ENCODE measurements around the gene CCNYL1. TPM values are rescaled to one million over a fixed set of nuclear protein-coding genes. Genes with fewer than 3 reads are reported as not detected.

Gene CCNYL1
- total and polyA plus RNA-seq, 12 donors, result 3.6 to 16.1 (median 9.1) TPM

- Histone ChIP-seq H3K4me1 (peaks cover 0 to 6% (median 0%) of the 10 kb centered on the region in 9 donors), H3K36me3 (no peaks in the 10 kb centered on the region), H3K9me3 (no peaks in the 10 kb centered on the region), H3K27me3 (no peaks in the 10 kb centered on the region), H3K4me3 (no peak overlapping the region), H3K27ac (no peak overlapping the region)
- ATAC-seq (no peak), DNase-seq (no peak)
- WGBS, 2 donors, result 90 to 91% methylated on average over 10 of the region's 10 CpGs
- intact Hi-C loops (cut with DNase I), result no loop called here
- TF ChIP-seq CTCF (IDR thresholded peaks at IDR 0.05), result no peak
These were observed 71.0 kb downstream of the CCNYL1 start for GRCh38 chr2:207782238-207783030.

- H3K27me3 ChIP-seq, result no peaks in the 10 kb centered on the region
- intact Hi-C loops (cut with DNase I), result no loop called here
- DNase-seq (no peak), ATAC-seq (no peak)
- 87 to 93% methylated on average over 2 of the region's 2 CpGs for WGBS, 2 donors
- H3K4me3 ChIP-seq, result no peak overlapping the region
- TF ChIP-seq CTCF (IDR thresholded peaks at IDR 0.05), result no peak
- peaks cover 0 to 8% (median 0%) of the 10 kb centered on the region in 9 donors for H3K4me1 ChIP-seq
- no peak overlapping the region for H3K27ac ChIP-seq
- H3K9me3 ChIP-seq, result no peaks in the 10 kb centered on the region
- no peaks in the 10 kb centered on the region for H3K36me3 ChIP-seq
These were observed 72.1 kb downstream of the CCNYL1 start for GRCh38 chr2:207783514-207783913.

- no peak for TF ChIP-seq CTCF (IDR thresholded peaks at IDR 0.05)
- intact Hi-C loops (cut with DNase I), result no loop called here
- H3K27me3 ChIP-seq, result no peaks in the 10 kb centered on the region
- no peak overlapping the region for H3K4me3 ChIP-seq
- DNase-seq (no peak), ATAC-seq (no peak)
- no peaks in the 10 kb centered on the region for H3K9me3 ChIP-seq
- WGBS, 2 donors, result 81 to 84% methylated on average over 5 of the region's 5 CpGs
- H3K4me1 ChIP-seq, result peaks cover 0 to 8% (median 0%) of the 10 kb centered on the region in 9 donors
- no peaks in the 10 kb centered on the region for H3K36me3 ChIP-seq
- no peak overlapping the region for H3K27ac ChIP-seq
These were observed 73.5 kb downstream of the CCNYL1 start for GRCh38 chr2:207784898-207785297.

- DNase-seq, result no peak
- no peak for ATAC-seq
- intact Hi-C loops (cut with DNase I), result no loop called here
- TF ChIP-seq CTCF (IDR thresholded peaks at IDR 0.05), result no peak
- Histone ChIP-seq H3K4me3 (peak overlapping the region in 1 of 10 donors; percentile 10), H3K27me3 (no peaks in the 10 kb centered on the region), H3K9me3 (no peaks in the 10 kb centered on the region), H3K4me1 (peaks cover 0 to 21% (median 0%) of the 10 kb centered on the region in 9 donors), H3K36me3 (no peaks in the 10 kb centered on the region), H3K27ac (peak overlapping the region in 1 of 10 donors; percentile 50)
- WGBS, 2 donors, result 85 to 90% methylated on average over 3 of the region's 3 CpGs
These were observed 75.6 kb downstream of the CCNYL1 start for GRCh38 chr2:207787017-207787416.
